Mesendoderm (in vitro differentiated cells): ENCODE measurements around the gene PDE10A.

Experiments
- DNase-seq: peaks from one replicate; pipeline ENCODE4 v3.0.0; 2013
- H2AK5ac ChIP-seq: 2 replicates; pipeline ENCODE4 v1.6.1; 2013; ENCODE audit warnings: low read length, inconsistent platforms
- H2BK120ac ChIP-seq: 2 replicates; pipeline ENCODE4 v1.6.1; 2013; ENCODE audit warnings: low read depth, mild to moderate bottlenecking, low read length, moderate library complexity, mixed read lengths
- H2BK15ac ChIP-seq: replicated peaks from 2 replicates; pipeline ENCODE4 v1.6.1; 2013; ENCODE audit warnings: low read depth, mild to moderate bottlenecking, moderate library complexity
- H2BK5ac ChIP-seq: 2 replicates; pipeline ENCODE4 v1.6.1; 2013; ENCODE audit warnings: low read length, inconsistent platforms
- H3K18ac ChIP-seq: 2 replicates; pipeline ENCODE4 v1.6.1; 2013; ENCODE audit warnings: mild to moderate bottlenecking, low read length, mixed read lengths
- H3K23ac ChIP-seq: one replicate; pipeline ENCODE4 v1.6.1; 2013; ENCODE audit warnings: low read length
- H3K27ac ChIP-seq: 2 replicates; pipeline ENCODE4 v1.5.1; 2013; ENCODE audit warnings: low read depth, mild to moderate bottlenecking, inconsistent platforms, low read length, moderate library complexity
- H3K27me3 ChIP-seq: 2 replicates; pipeline ENCODE4 v1.6.1; 2013; ENCODE audit warnings: low read length, control low read depth, mild to moderate bottlenecking, inconsistent platforms; ENCODE audit not compliant: insufficient read depth, poor library complexity
- H3K36me3 ChIP-seq: 2 replicates; pipeline ENCODE4 v1.6.1; 2013; ENCODE audit warnings: low read length, inconsistent platforms; ENCODE audit not compliant: control insufficient read depth, insufficient read depth
- H3K4ac ChIP-seq: one replicate; pipeline ENCODE4 v1.6.1; 2013; ENCODE audit warnings: low read depth, mild to moderate bottlenecking, low read length, moderate library complexity
- H3K4me1 ChIP-seq: 2 replicates; pipeline ENCODE4 v1.6.1; 2013; ENCODE audit warnings: low read depth, low read length, inconsistent platforms; ENCODE audit not compliant: control insufficient read depth
- H3K4me2 ChIP-seq: 2 replicates; pipeline ENCODE4 v1.6.1; 2013; ENCODE audit warnings: low read length
- H3K4me3 ChIP-seq: 2 replicates; pipeline ENCODE4 v1.5.1; 2013; ENCODE audit warnings: mild to moderate bottlenecking, low read length
- H3K56ac ChIP-seq: one replicate; pipeline ENCODE4 v1.6.1; 2013; ENCODE audit warnings: low read length
- H3K79me1 ChIP-seq: 2 replicates; pipeline ENCODE4 v1.6.1; 2013; ENCODE audit warnings: low read length, inconsistent platforms
- H3K79me2 ChIP-seq: 2 replicates; pipeline ENCODE4 v1.6.1; 2013; ENCODE audit warnings: mild to moderate bottlenecking, low read length; ENCODE audit not compliant: control insufficient read depth, insufficient read depth
- H3K9ac ChIP-seq: 2 replicates; pipeline ENCODE4 v1.6.1; 2013; ENCODE audit warnings: low read length, inconsistent platforms
- H4K5ac ChIP-seq: one replicate; pipeline ENCODE4 v1.6.1; 2013; ENCODE audit warnings: low read length
- H4K8ac ChIP-seq: one replicate; pipeline ENCODE4 v1.6.1; 2013; ENCODE audit warnings: low read depth, mild to moderate bottlenecking, control low read depth, low read length, moderate library complexity
- WGBS: extraction: QIAGEN DNeasy Blood & Tissue Kit; methylation state at CpG from one replicate; pipeline ENCODE4 v1.1.7; 2013; ENCODE audit warnings: low lambda C conversion rate, missing lambda C conversion rate; ENCODE audit not compliant: insufficient coverage; ENCODE audit errors: extremely low coverage; 5-methylcytosine and 5-hydroxymethylcytosine counted together

The PDE10A gene

GRCh38 chr6:165605182-165605875, 57.7 kb downstream of the PDE10A start:
- Histone ChIP-seq H2AK5ac (no peak overlapping the region), H3K4me2 (no peak overlapping the region), H2BK5ac (no peak overlapping the region), H3K4me1 (no peaks in the 10 kb centered on the region), H3K79me1 (peaks cover 2% of the 10 kb centered on the region), H2BK15ac (no peak overlapping the region), H3K4me3 (no peak overlapping the region), H3K27me3 (no peaks in the 10 kb centered on the region), H4K5ac (no peak overlapping the region), H3K18ac (no peak overlapping the region), H3K79me2 (no peaks in the 10 kb centered on the region), H4K8ac (no peak overlapping the region), H3K56ac (no peak overlapping the region), H3K9ac (no peak overlapping the region), H3K23ac (no peak overlapping the region), H2BK120ac (no peak overlapping the region), H3K27ac (no peak overlapping the region), H3K4ac (no peak overlapping the region), H3K36me3 (no peaks in the 10 kb centered on the region)
- no peak for DNase-seq
- WGBS: no CpG with 5 or more reads among the region's 10 CpGs

DNA sequence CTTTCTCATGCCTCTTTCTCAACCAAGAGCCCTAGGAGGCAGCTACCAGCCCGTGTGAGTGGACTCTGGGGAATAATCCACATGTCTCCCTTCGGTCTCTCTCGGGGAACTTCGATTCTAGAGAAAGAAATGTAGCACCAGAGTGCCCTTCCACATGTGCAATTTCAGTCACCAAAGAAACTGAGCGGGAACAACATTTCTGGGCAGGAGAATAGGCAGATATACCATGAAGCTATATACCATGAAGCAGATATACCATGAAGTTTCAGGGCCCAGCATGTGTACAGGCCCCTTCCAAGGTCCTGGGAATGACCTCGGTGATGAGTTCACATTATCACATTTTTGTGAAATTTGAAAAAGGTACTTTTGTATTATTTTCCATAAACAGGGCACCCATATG, 60.8 kb downstream of the PDE10A start:
- no peak overlapping the region for H2BK5ac ChIP-seq
- no peak for DNase-seq
- H2AK5ac ChIP-seq: no peak overlapping the region
- no peak overlapping the region for H3K27ac ChIP-seq
- WGBS: no CpG with 5 or more reads among the region's 6 CpGs
- no peak overlapping the region for H3K9ac ChIP-seq
- H3K4me1 ChIP-seq: no peaks in the 10 kb centered on the region
- H3K79me2 ChIP-seq: no peaks in the 10 kb centered on the region
- no peak overlapping the region for H3K4me3 ChIP-seq
- no peaks in the 10 kb centered on the region for H3K36me3 ChIP-seq
- H3K27me3 ChIP-seq: no peaks in the 10 kb centered on the region
- H3K23ac ChIP-seq: no peak overlapping the region
- no peak overlapping the region for H3K4me2 ChIP-seq
- no peak overlapping the region for H3K56ac ChIP-seq
- peaks cover 2% of the 10 kb centered on the region for H3K79me1 ChIP-seq
- no peak overlapping the region for H2BK120ac ChIP-seq
- H4K8ac ChIP-seq: no peak overlapping the region
- no peak overlapping the region for H2BK15ac ChIP-seq
- no peak overlapping the region for H3K4ac ChIP-seq
- no peak overlapping the region for H4K5ac ChIP-seq
- H3K18ac ChIP-seq: no peak overlapping the region

DNA sequence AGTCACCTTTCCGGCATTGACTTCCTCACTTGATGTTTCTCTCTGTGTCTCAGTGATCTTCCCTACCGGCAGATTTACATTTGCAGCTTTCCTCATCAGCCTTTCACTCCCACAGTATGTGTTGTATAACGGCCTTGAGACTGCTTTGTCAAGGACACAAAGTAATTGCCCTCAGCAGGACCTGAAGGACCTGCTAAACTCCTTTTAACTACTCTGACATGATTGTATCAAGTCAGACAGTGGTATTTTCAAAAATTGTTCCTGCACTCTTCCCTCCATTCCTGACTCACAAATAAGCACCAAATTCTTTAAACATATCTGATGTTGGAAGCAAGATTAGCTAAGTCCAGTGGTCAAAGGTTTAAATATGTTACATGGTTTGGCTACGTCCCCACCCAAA, 62.4 kb downstream of the PDE10A start:
- Histone ChIP-seq H3K79me2 (no peaks in the 10 kb centered on the region), H3K36me3 (no peaks in the 10 kb centered on the region), H3K27me3 (no peaks in the 10 kb centered on the region), H3K79me1 (peaks cover 1% of the 10 kb centered on the region), H3K4me1 (no peaks in the 10 kb centered on the region), H3K56ac (no peak overlapping the region), H4K8ac (no peak overlapping the region), H3K18ac (no peak overlapping the region), H2BK5ac (no peak overlapping the region), H3K4me2 (no peak overlapping the region), H2BK120ac (no peak overlapping the region), H4K5ac (no peak overlapping the region), H2AK5ac (no peak overlapping the region), H3K4me3 (no peak overlapping the region), H3K4ac (no peak overlapping the region), H2BK15ac (no peak overlapping the region), H3K23ac (no peak overlapping the region), H3K9ac (no peak overlapping the region), H3K27ac (no peak overlapping the region)
- whole genome bisulfite sequencing: no CpG with 5 or more reads among the region's 4 CpGs
- DNase-seq: peak; percentile 26

DNA sequence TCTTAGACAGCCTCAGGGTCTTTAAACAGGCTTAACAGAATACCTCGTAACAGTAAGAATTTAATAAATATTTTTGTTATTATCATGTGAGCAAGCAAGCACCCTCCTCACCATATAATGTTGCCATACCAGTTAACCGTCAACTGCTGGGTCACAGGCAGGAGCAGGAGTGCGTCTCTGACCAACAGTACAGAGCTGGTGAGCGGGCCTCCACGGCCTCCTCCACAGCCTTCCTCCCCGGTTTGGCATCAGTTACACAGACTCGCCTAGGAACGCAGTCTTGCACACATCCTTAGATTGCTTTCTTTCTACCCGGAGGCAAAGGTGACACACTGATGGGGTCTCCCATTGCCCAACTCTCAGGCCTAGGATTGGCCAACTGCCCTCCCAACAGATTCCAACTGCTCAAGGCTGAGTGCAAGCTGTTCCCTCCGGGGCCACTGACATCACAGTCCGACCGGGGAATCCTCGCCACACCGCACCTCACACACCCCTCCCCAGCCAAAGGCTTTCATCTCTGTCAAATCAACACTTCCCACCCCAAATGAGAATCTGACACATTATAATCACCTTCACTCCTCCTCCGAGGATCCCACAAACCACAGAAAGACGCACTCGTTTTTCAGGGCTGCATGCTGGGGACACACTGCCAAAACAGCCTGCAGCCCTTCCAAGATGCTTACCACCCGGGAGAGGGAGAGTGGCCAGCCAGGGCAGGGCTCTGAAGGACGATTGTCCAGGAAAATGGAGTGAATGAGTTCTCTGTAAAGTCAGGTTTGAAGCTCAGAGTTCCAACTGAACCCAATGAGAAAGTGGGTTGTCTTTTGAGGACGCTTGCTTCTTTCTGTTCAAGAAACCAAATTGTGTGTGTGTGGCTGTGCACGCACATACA, 63.2 kb downstream of the PDE10A start:
- H3K79me2 ChIP-seq: no peaks in the 10 kb centered on the region
- no peak overlapping the region for H2AK5ac ChIP-seq
- H2BK120ac ChIP-seq: no peak overlapping the region
- no CpG with 5 or more reads among the region's 21 CpGs for WGBS
- H3K23ac ChIP-seq: no peak overlapping the region
- H3K9ac ChIP-seq: no peak overlapping the region
- no peak overlapping the region for H3K56ac ChIP-seq
- H3K36me3 ChIP-seq: no peaks in the 10 kb centered on the region
- H3K4me1 ChIP-seq: no peaks in the 10 kb centered on the region
- H3K18ac ChIP-seq: no peak overlapping the region
- H3K4ac ChIP-seq: no peak overlapping the region
- H2BK5ac ChIP-seq: no peak overlapping the region
- peaks cover 3% of the 10 kb centered on the region for H3K79me1 ChIP-seq
- DNase-seq: no peak
- H4K8ac ChIP-seq: no peak overlapping the region
- no peak overlapping the region for H2BK15ac ChIP-seq
- no peak overlapping the region for H3K4me2 ChIP-seq
- no peak overlapping the region for H4K5ac ChIP-seq
- no peaks in the 10 kb centered on the region for H3K27me3 ChIP-seq
- no peak overlapping the region for H3K4me3 ChIP-seq
- H3K27ac ChIP-seq: no peak overlapping the region

DNA sequence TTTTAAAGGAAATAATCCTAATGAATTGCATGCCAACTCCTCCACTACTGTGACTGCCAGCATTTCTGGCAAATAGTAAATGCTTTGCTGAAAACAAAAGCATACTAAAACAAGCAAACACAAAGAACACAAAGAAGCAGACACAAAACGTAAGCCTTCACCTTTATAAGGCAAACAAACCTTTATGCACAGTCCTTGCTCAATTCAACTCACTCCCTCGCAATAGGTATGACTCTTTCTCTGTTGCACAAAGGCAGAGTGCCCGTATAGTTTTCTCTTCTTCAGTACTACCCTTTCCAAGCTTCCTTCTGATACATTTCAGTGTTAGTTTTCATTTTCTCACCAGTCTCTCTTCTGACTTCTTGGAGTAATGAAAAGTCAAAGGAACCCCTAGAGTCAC, 63.9 kb downstream of the PDE10A start:
- no CpG with 5 or more reads among the region's 3 CpGs for WGBS
- Histone ChIP-seq H3K4ac (no peak overlapping the region), H2BK5ac (no peak overlapping the region), H3K27me3 (no peaks in the 10 kb centered on the region), H4K8ac (no peak overlapping the region), H3K18ac (no peak overlapping the region), H3K79me1 (peaks cover 3% of the 10 kb centered on the region), H3K79me2 (no peaks in the 10 kb centered on the region), H3K56ac (no peak overlapping the region), H3K36me3 (no peaks in the 10 kb centered on the region), H2AK5ac (no peak overlapping the region), H3K4me1 (no peaks in the 10 kb centered on the region), H3K4me2 (no peak overlapping the region), H2BK15ac (no peak overlapping the region), H3K27ac (no peak overlapping the region), H3K23ac (no peak overlapping the region), H2BK120ac (no peak overlapping the region), H4K5ac (no peak overlapping the region), H3K9ac (no peak overlapping the region), H3K4me3 (no peak overlapping the region)
- DNase-seq: no peak
